DOHH2 (cell line): ENCODE results near the gene TRIM62.

Experiments used
- CTCF ChIP-seq: fragments of 200-600 bp; sonication (generic); IDR thresholded peaks from one replicate; pipeline ENCODE4 v1.5.1; 2014; ENCODE audit warnings: antibody characterized with exemption, mild to moderate bottlenecking, low read depth, low read length; ENCODE audit not compliant: poor library complexity, severe bottlenecking
- EZH2phosphoT487 ChIP-seq: fragments of 200-600 bp; sonication (generic); IDR thresholded peaks from 2 replicates; pipeline ENCODE4 v1.6.1; 2017; ENCODE audit warnings: borderline replicate concordance, mild to moderate bottlenecking, antibody characterized with exemption, low read length, moderate library complexity, mixed read lengths

GRCh38 chr1:33185541-33185940 lies 3.7 kb upstream of the TRIM62 start:
- TF ChIP-seq CTCF (no peak), EZH2phosphoT487 (no peak)
